ENCODE results near the gene ELP1.
A peak's percentile ranks its signal among the peaks of the same experiment; 100 is the strongest.

ELP1 gene

GRCh38 chr9:108951578-108951977 is 17.7 kb upstream of the ELP1 start:
- Histone ChIP-seq H3K4me1 (ENCODE audit: insufficient read depth, insufficient read length) (no peaks in the 10 kb centered on the region), H3K4me3 (ENCODE audit: insufficient read length, low read depth) (no peak overlapping the region), H3K27me3 (ENCODE audit: insufficient read depth, insufficient read length) (no peaks in the 10 kb centered on the region), H3K9me3 (ENCODE audit: insufficient read depth, low read length) (no peaks in the 10 kb centered on the region), H3K9ac (ENCODE audit: insufficient read length, low read depth) (no peak overlapping the region), H3K36me3 (ENCODE audit: insufficient read depth, insufficient read length, low read length) (peaks cover 55% of the 10 kb centered on the region)
- TF ChIP-seq YY1 (IDR thresholded peaks at IDR 0.05; ENCODE audit: insufficient read depth, insufficient read length), result no peak
- TF ChIP-seq SUZ12 (IDR thresholded peaks at IDR 0.05; ENCODE audit: extremely low read depth, insufficient read depth, insufficient read length), result no peak
- TF ChIP-seq ZNF274 (IDR thresholded peaks at IDR 0.05; ENCODE audit: low read depth, low read length), result no peak
- DNase-seq (ENCODE audit: low read depth, low spot score), result no peak

GRCh38 chr9:108950168-108950567 is 16.2 kb upstream of the ELP1 start:
- no peaks in the 10 kb centered on the region for H3K27me3 ChIP-seq (ENCODE audit: insufficient read depth, insufficient read length)
- no peaks in the 10 kb centered on the region for H3K9me3 ChIP-seq (ENCODE audit: insufficient read depth, low read length)
- peaks cover 46% of the 10 kb centered on the region for H3K36me3 ChIP-seq (ENCODE audit: insufficient read depth, insufficient read length, low read length)
- H3K9ac ChIP-seq (ENCODE audit: insufficient read length, low read depth), result no peak overlapping the region
- TF ChIP-seq SUZ12 (IDR thresholded peaks at IDR 0.05; ENCODE audit: extremely low read depth, insufficient read depth, insufficient read length) (no peak), ZNF274 (IDR thresholded peaks at IDR 0.05; ENCODE audit: low read depth, low read length) (no peak), YY1 (IDR thresholded peaks at IDR 0.05; ENCODE audit: insufficient read depth, insufficient read length) (no peak)
- H3K4me3 ChIP-seq (ENCODE audit: insufficient read length, low read depth), result no peak overlapping the region
- H3K4me1 ChIP-seq (ENCODE audit: insufficient read depth, insufficient read length), result no peaks in the 10 kb centered on the region
- no peak for DNase-seq (ENCODE audit: low read depth, low spot score)

DNA sequence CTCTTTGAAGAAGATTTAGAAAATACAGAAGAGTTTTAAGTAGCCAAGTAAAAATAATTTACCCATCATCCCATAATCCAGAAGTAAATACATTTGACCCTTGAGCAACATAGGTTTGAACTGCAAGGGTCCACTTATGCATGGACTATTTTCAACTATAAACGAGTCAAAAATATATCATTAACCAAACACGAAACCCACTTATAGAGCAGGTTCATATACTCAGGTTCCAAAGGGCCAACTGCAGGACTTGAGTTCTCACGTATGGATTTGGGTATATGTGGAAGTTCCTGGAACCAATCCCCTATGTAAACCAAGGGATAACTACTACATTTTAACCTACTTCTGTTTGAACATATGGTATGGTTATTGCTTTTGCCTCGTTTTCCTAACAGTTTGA is 6.1 kb upstream of the ELP1 start:
- H3K4me3 ChIP-seq (ENCODE audit: insufficient read length, low read depth), result no peak overlapping the region
- H3K27me3 ChIP-seq (ENCODE audit: insufficient read depth, insufficient read length), result no peaks in the 10 kb centered on the region
- no peak overlapping the region for H3K9ac ChIP-seq (ENCODE audit: insufficient read length, low read depth)
- H3K4me1 ChIP-seq (ENCODE audit: insufficient read depth, insufficient read length), result no peaks in the 10 kb centered on the region
- H3K9me3 ChIP-seq (ENCODE audit: insufficient read depth, low read length), result no peaks in the 10 kb centered on the region
- TF ChIP-seq ZNF274 (IDR thresholded peaks at IDR 0.05; ENCODE audit: low read depth, low read length) (no peak), YY1 (IDR thresholded peaks at IDR 0.05; ENCODE audit: insufficient read depth, insufficient read length) (no peak), SUZ12 (IDR thresholded peaks at IDR 0.05; ENCODE audit: extremely low read depth, insufficient read depth, insufficient read length) (no peak)
- DNase-seq (ENCODE audit: low read depth, low spot score), result no peak
- peaks cover 74% of the 10 kb centered on the region for H3K36me3 ChIP-seq (ENCODE audit: insufficient read depth, insufficient read length, low read length)

DNA sequence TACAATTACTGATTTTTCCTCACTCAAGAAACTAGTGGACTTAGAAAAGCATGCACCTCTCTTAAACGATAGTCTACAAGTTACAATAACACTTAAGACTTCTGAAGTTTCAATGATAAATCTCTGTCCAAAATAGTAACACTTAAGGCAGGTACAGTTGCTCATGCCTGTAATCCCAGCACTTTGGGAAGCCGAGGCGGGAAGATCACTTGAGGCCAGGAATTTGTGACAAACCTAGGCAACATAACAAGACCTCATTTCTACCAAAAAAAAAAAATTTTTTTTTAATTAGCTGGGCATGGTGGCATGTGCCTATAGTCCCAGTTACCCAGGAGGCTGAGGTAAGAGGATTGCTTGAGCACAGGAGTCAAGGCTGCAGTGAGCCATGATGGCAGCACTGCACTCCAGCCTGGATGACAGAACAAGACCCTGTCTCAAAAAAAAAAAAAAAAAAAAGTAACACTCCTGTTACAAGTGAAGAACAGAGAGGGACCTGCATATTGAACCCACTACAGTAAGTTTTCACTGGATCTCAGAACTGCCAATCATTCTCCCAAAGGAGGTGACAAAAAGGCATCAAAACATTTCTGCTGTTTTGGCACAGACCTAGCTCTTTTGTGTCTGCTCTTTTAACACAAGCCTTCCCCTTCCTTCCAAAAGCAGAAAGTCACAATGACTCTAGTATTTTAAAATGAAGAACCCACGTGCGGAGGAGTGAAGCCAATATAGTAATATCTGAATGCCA is 3.8 kb upstream of the ELP1 start:
- Histone ChIP-seq H3K4me1 (ENCODE audit: insufficient read depth, insufficient read length) (peaks cover under 1% of the 10 kb centered on the region), H3K4me3 (ENCODE audit: insufficient read length, low read depth) (no peak overlapping the region), H3K9me3 (ENCODE audit: insufficient read depth, low read length) (no peaks in the 10 kb centered on the region), H3K27me3 (ENCODE audit: insufficient read depth, insufficient read length) (no peaks in the 10 kb centered on the region), H3K9ac (ENCODE audit: insufficient read length, low read depth) (no peak overlapping the region), H3K36me3 (ENCODE audit: insufficient read depth, insufficient read length, low read length) (peaks cover 58% of the 10 kb centered on the region)
- DNase-seq (ENCODE audit: low read depth, low spot score), result no peak
- TF ChIP-seq SUZ12 (IDR thresholded peaks at IDR 0.05; ENCODE audit: extremely low read depth, insufficient read depth, insufficient read length) (no peak), YY1 (IDR thresholded peaks at IDR 0.05; ENCODE audit: insufficient read depth, insufficient read length) (no peak), ZNF274 (IDR thresholded peaks at IDR 0.05; ENCODE audit: low read depth, low read length) (no peak)

- Histone ChIP-seq H3K27me3 (ENCODE audit: insufficient read depth, insufficient read length) (no peaks in the 10 kb centered on the region), H3K9me3 (ENCODE audit: insufficient read depth, low read length) (no peaks in the 10 kb centered on the region), H3K9ac (ENCODE audit: insufficient read length, low read depth) (peak within 1 kb of the TSS; percentile 90), H3K36me3 (ENCODE audit: insufficient read depth, insufficient read length, low read length) (peaks cover 38% of the 10 kb centered on the region), H3K4me1 (ENCODE audit: insufficient read depth, insufficient read length) (peaks cover 2% of the 10 kb centered on the region), H3K4me3 (ENCODE audit: insufficient read length, low read depth) (peak within 1 kb of the TSS; percentile 99)
- TF ChIP-seq YY1 (IDR thresholded peaks at IDR 0.05; ENCODE audit: insufficient read depth, insufficient read length) (no peak), ZNF274 (IDR thresholded peaks at IDR 0.05; ENCODE audit: low read depth, low read length) (no peak), SUZ12 (IDR thresholded peaks at IDR 0.05; ENCODE audit: extremely low read depth, insufficient read depth, insufficient read length) (no peak)
- peak; percentile 66 for DNase-seq (ENCODE audit: low read depth, low spot score)
These were observed 484 bp upstream of the ELP1 start, which contains the start of gene ABITRAM for GRCh38 chr9:108934323-108934893. TSS of gene ABITRAM (plus strand) at chr9:108934400. CDS start at chr9:108934487, 87 bp downstream.

GRCh38 chr9:108933231-108933717 is 650 bp downstream of the ELP1 start:
- peaks cover 39% of the 10 kb centered on the region for H3K36me3 ChIP-seq (ENCODE audit: insufficient read depth, insufficient read length, low read length)
- H3K9ac ChIP-seq (ENCODE audit: insufficient read length, low read depth), result peak overlapping the region; percentile 90
- peaks cover 2% of the 10 kb centered on the region for H3K4me1 ChIP-seq (ENCODE audit: insufficient read depth, insufficient read length)
- no peaks in the 10 kb centered on the region for H3K27me3 ChIP-seq (ENCODE audit: insufficient read depth, insufficient read length)
- peak; percentile 25 for DNase-seq (ENCODE audit: low read depth, low spot score)
- H3K9me3 ChIP-seq (ENCODE audit: insufficient read depth, low read length), result no peaks in the 10 kb centered on the region
- H3K4me3 ChIP-seq (ENCODE audit: insufficient read length, low read depth), result peak overlapping the region; percentile 99
- no peak for TF ChIP-seq ZNF274 (IDR thresholded peaks at IDR 0.05; ENCODE audit: low read depth, low read length)
- no peak for TF ChIP-seq YY1 (IDR thresholded peaks at IDR 0.05; ENCODE audit: insufficient read depth, insufficient read length)
- no peak for TF ChIP-seq SUZ12 (IDR thresholded peaks at IDR 0.05; ENCODE audit: extremely low read depth, insufficient read depth, insufficient read length)

GRCh38 chr9:108928386-108928785 is 5.5 kb downstream of the ELP1 start:
- Histone ChIP-seq H3K9ac (ENCODE audit: insufficient read length, low read depth) (no peak overlapping the region), H3K9me3 (ENCODE audit: insufficient read depth, low read length) (no peaks in the 10 kb centered on the region), H3K4me1 (ENCODE audit: insufficient read depth, insufficient read length) (peaks cover 2% of the 10 kb centered on the region), H3K4me3 (ENCODE audit: insufficient read length, low read depth) (no peak overlapping the region), H3K36me3 (ENCODE audit: insufficient read depth, insufficient read length, low read length) (peaks cover 66% of the 10 kb centered on the region), H3K27me3 (ENCODE audit: insufficient read depth, insufficient read length) (no peaks in the 10 kb centered on the region)
- TF ChIP-seq YY1 (IDR thresholded peaks at IDR 0.05; ENCODE audit: insufficient read depth, insufficient read length) (no peak), SUZ12 (IDR thresholded peaks at IDR 0.05; ENCODE audit: extremely low read depth, insufficient read depth, insufficient read length) (no peak), ZNF274 (IDR thresholded peaks at IDR 0.05; ENCODE audit: low read depth, low read length) (no peak)
- DNase-seq (ENCODE audit: low read depth, low spot score), result no peak
